ENCODE measurements around the gene PCCA. TPM values are rescaled to one million over a fixed set of nuclear protein-coding genes. Genes with fewer than 3 reads are reported as not detected.

PCCA gene
- total RNA-seq, 2 experiments from 2014 or later = 7.9 to 8.2 TPM

- no peak for DNase-seq
- Mint-ChIP-seq H3K27ac (no peak overlapping the region), H3K27me3 (no peaks in the 10 kb centered on the region), H3K4me1 (ENCODE audit: low read depth) (peaks cover 20% of the 10 kb centered on the region), H3K4me3 (no peak overlapping the region), H3K36me3 (no peaks in the 10 kb centered on the region), H3K9me3 (no peaks in the 10 kb centered on the region)
- intact Hi-C loops (cut with micrococcal nuclease) = no loop called here
- CTCF ChIA-PET = interaction anchor here (0.7 kb wide), 1 partner anchor 337 kb away, joined by 4 read pairs; no protein-coding TSS in a partner anchor
- POLR2A ChIA-PET = no interaction called here
These were observed 95.2 kb downstream of the PCCA start for GRCh38 chr13:100184095-100184494.

GRCh38 chr13:100195568-100195967 is 106.7 kb downstream of the PCCA start:
- CTCF ChIA-PET = no interaction called here
- H3K4me3 Mint-ChIP-seq = no peak overlapping the region
- DNase-seq = no peak
- no peak overlapping the region for H3K27ac Mint-ChIP-seq
- intact Hi-C loops (cut with micrococcal nuclease) = no loop called here
- H3K27me3 Mint-ChIP-seq = no peaks in the 10 kb centered on the region
- POLR2A ChIA-PET = no interaction called here
- H3K9me3 Mint-ChIP-seq = no peaks in the 10 kb centered on the region
- H3K36me3 Mint-ChIP-seq = no peaks in the 10 kb centered on the region
- no peaks in the 10 kb centered on the region for H3K4me1 Mint-ChIP-seq (ENCODE audit: low read depth)

- no peak overlapping the region for H3K4me3 Mint-ChIP-seq
- H3K27me3 Mint-ChIP-seq = no peaks in the 10 kb centered on the region
These were observed 107.5 kb downstream of the PCCA start for GRCh38 chr13:100196375-100196774.

GRCh38 chr13:100197116-100197515 is 108.2 kb downstream of the PCCA start:
- Mint-ChIP-seq H3K27me3 (no peaks in the 10 kb centered on the region), H3K9me3 (no peaks in the 10 kb centered on the region), H3K36me3 (peaks cover 1% of the 10 kb centered on the region), H3K27ac (no peak overlapping the region), H3K4me1 (ENCODE audit: low read depth) (no peaks in the 10 kb centered on the region), H3K4me3 (no peak overlapping the region)
- intact Hi-C loops (cut with micrococcal nuclease) = no loop called here
- no peak for DNase-seq
- ChIA-PET CTCF (no interaction called here), POLR2A (no interaction called here)

More at GRCh38 chr13:100196375-100196774, 107.5 kb downstream of the PCCA start:
- Mint-ChIP-seq H3K9me3 (no peaks in the 10 kb centered on the region), H3K27ac (no peak overlapping the region), H3K4me1 (ENCODE audit: low read depth) (no peaks in the 10 kb centered on the region), H3K36me3 (no peaks in the 10 kb centered on the region)
- intact Hi-C loops (cut with micrococcal nuclease) = no loop called here
- ChIA-PET POLR2A (no interaction called here), CTCF (no interaction called here)
- DNase-seq = no peak

GRCh38 chr13:100197591-100198365 is 108.9 kb downstream of the PCCA start:
- H3K27me3 Mint-ChIP-seq = no peaks in the 10 kb centered on the region

GRCh38 chr13:100203696-100204367 is 114.9 kb downstream of the PCCA start:
- POLR2A ChIA-PET = no interaction called here
- H3K27me3 Mint-ChIP-seq = no peaks in the 10 kb centered on the region
- H3K4me1 Mint-ChIP-seq (ENCODE audit: low read depth) = peaks cover 15% of the 10 kb centered on the region
- peak; percentile 14 for DNase-seq
- intact Hi-C loops (cut with micrococcal nuclease) = loop anchor here (1.0 to 5.0 kb wide), 3 partner anchors 65 to 188 kb away; partner anchors contain the start of gene PCCA
- peaks cover 4% of the 10 kb centered on the region for H3K9me3 Mint-ChIP-seq
- CTCF ChIA-PET = no interaction called here
- H3K4me3 Mint-ChIP-seq = no peak overlapping the region
- H3K36me3 Mint-ChIP-seq = peaks cover 1% of the 10 kb centered on the region
- H3K27ac Mint-ChIP-seq = peak overlapping the region; percentile 45

More at GRCh38 chr13:100197591-100198365, 108.9 kb downstream of the PCCA start:
- Mint-ChIP-seq H3K9me3 (peaks cover 4% of the 10 kb centered on the region), H3K4me1 (ENCODE audit: low read depth) (no peaks in the 10 kb centered on the region), H3K36me3 (peaks cover 1% of the 10 kb centered on the region), H3K27ac (no peak overlapping the region), H3K4me3 (no peak overlapping the region)
- POLR2A ChIA-PET = no interaction called here
- intact Hi-C loops (cut with micrococcal nuclease) = no loop called here
- CTCF ChIA-PET = no interaction called here
- DNase-seq = no peak

GRCh38 chr13:100208002-100208401 is 119.1 kb downstream of the PCCA start:
- Mint-ChIP-seq H3K27ac (no peak overlapping the region), H3K9me3 (peaks cover 3% of the 10 kb centered on the region), H3K27me3 (no peaks in the 10 kb centered on the region), H3K36me3 (peaks cover 5% of the 10 kb centered on the region), H3K4me3 (no peak overlapping the region), H3K4me1 (ENCODE audit: low read depth) (peaks cover 19% of the 10 kb centered on the region)
- ChIA-PET POLR2A (no interaction called here), CTCF (no interaction called here)
- intact Hi-C loops (cut with micrococcal nuclease) = no loop called here
- DNase-seq = no peak

- Mint-ChIP-seq H3K9me3 (peaks cover 5% of the 10 kb centered on the region), H3K4me1 (ENCODE audit: low read depth) (peaks cover 15% of the 10 kb centered on the region), H3K27me3 (no peaks in the 10 kb centered on the region), H3K4me3 (no peak overlapping the region), H3K36me3 (peaks cover 8% of the 10 kb centered on the region), H3K27ac (no peak overlapping the region)
- intact Hi-C loops (cut with micrococcal nuclease) = no loop called here
- POLR2A ChIA-PET = no interaction called here
- DNase-seq = no peak
- CTCF ChIA-PET = interaction anchor here (0.6 kb wide), 1 partner anchor 1538 kb away, joined by 4 read pairs; no protein-coding TSS in a partner anchor
These were observed 119.7 kb downstream of the PCCA start for GRCh38 chr13:100208626-100209025.

GRCh38 chr13:100209857-100210825 is 121.2 kb downstream of the PCCA start:
- Mint-ChIP-seq H3K4me3 (no peak overlapping the region), H3K36me3 (peaks cover 13% of the 10 kb centered on the region), H3K27ac (no peak overlapping the region), H3K9me3 (peaks cover 5% of the 10 kb centered on the region), H3K27me3 (no peaks in the 10 kb centered on the region), H3K4me1 (ENCODE audit: low read depth) (peaks cover 5% of the 10 kb centered on the region)
- CTCF ChIA-PET = interaction anchor here (1.2 kb wide), 1 partner anchor 47 kb away, joined by 3 read pairs; no protein-coding TSS in a partner anchor
- DNase-seq = no peak
- POLR2A ChIA-PET = no interaction called here
- intact Hi-C loops (cut with micrococcal nuclease) = no loop called here

GRCh38 chr13:100211016-100211710 is 122.3 kb downstream of the PCCA start:
- H3K27ac Mint-ChIP-seq = no peak overlapping the region

GRCh38 chr13:100212904-100213553 is 124.1 kb downstream of the PCCA start:
- H3K4me3 Mint-ChIP-seq = no peak overlapping the region
- ChIA-PET POLR2A (no interaction called here), CTCF (no interaction called here)
- H3K9me3 Mint-ChIP-seq = peaks cover 5% of the 10 kb centered on the region
- intact Hi-C loops (cut with micrococcal nuclease) = no loop called here
- H3K36me3 Mint-ChIP-seq = peaks cover 15% of the 10 kb centered on the region
- no peaks in the 10 kb centered on the region for H3K27me3 Mint-ChIP-seq
- DNase-seq = no peak
- no peak overlapping the region for H3K27ac Mint-ChIP-seq
- peaks cover 5% of the 10 kb centered on the region for H3K4me1 Mint-ChIP-seq (ENCODE audit: low read depth)

More at GRCh38 chr13:100211016-100211710, 122.3 kb downstream of the PCCA start:
- no peak for DNase-seq
- ChIA-PET POLR2A (no interaction called here), CTCF (interaction anchor here (1.2 kb wide), 1 partner anchor 46 kb away, joined by 3 read pairs; no protein-coding TSS in a partner anchor)
- Mint-ChIP-seq H3K27me3 (no peaks in the 10 kb centered on the region), H3K36me3 (peaks cover 15% of the 10 kb centered on the region), H3K4me3 (no peak overlapping the region), H3K4me1 (ENCODE audit: low read depth) (peaks cover 5% of the 10 kb centered on the region), H3K9me3 (peaks cover 5% of the 10 kb centered on the region)
- intact Hi-C loops (cut with micrococcal nuclease) = no loop called here

All from activated CD4-positive, alpha-beta memory T cell treated with anti-CD3 and anti-CD28 coated beads for 36 hours (primary cell).